Measurements from ENCODE around the gene XIST.
"Not testable (repeated sequence)": the region's sequence is repeated elsewhere in the genome, so short reads cannot be mapped to it uniquely, and the experiment has no call there.

XIST gene

GRCh38 chrX:73792511-73792910 lies 60.0 kb downstream of the XIST start:
- not testable (repeated sequence) for DNase-seq

- DNase-seq, result no peak
These were observed 67.0 kb downstream of the XIST start for GRCh38 chrX:73785493-73785892.

All from AML-193 (cell line).